HEK293 (cell line): ENCODE measurements around the gene COPG1.

Experiments
- CTCF ChIA-PET: fragments of 350-600 bp; formaldehyde crosslinking; extraction: SDS; loops from one replicate; lab custom pipeline; 2021; ENCODE audit warnings: antibody characterized with exemption; lab: Yijun Ruan, JAX
- POLR2A ChIA-PET: fragments of 300-600 bp; formaldehyde crosslinking; extraction: SDS; loops from one replicate; lab custom pipeline; 2020; ENCODE audit warnings: antibody characterized with exemption, inconsistent platforms; lab: Yijun Ruan, JAX
- H3K27ac ChIP-seq: fragments of 200-500 bp; sonication (Bioruptor generic); 2 replicates; pipeline ENCODE4 v1.5.1; 2014; ENCODE audit warnings: low read depth, low read length, control low read depth, inconsistent platforms; ENCODE audit errors: extremely low read depth
- H3K36me3 ChIP-seq, 2 experiments: fragments of 200-500 bp in 1 of 2; sonication (Bioruptor generic) in 1 of 2; 1 replicate in 1 of 2; 2 replicates in 1 of 2; pipeline ENCODE4 v1.5.1; 2014 to 2017; ENCODE audit warnings: inconsistent platforms in 2 of 2, low read length in 2 of 2; ENCODE audit not compliant: control insufficient read depth in 2 of 2, insufficient read depth in 1 of 2
- H3K4me1 ChIP-seq: fragments of 200-500 bp; sonication (Bioruptor generic); 2 replicates; pipeline ENCODE4 v1.5.1; 2014; ENCODE audit warnings: mild to moderate bottlenecking, low read length, inconsistent platforms; ENCODE audit not compliant: control insufficient read depth, insufficient read depth
- H3K4me3 ChIP-seq: 2 replicates; pipeline ENCODE4 v1.5.1; 2011; ENCODE audit warnings: low read depth, mild to moderate bottlenecking, control low read depth, low read length, moderate library complexity
- H3K9me3 ChIP-seq: fragments of 200-500 bp; sonication (Bioruptor generic); 2 replicates; pipeline ENCODE4 v1.5.1; 2014; ENCODE audit warnings: low read depth, low read length, inconsistent platforms; ENCODE audit not compliant: control insufficient read depth, insufficient read depth
- KLF7 ChIP-seq: fragments of 450-650 bp; formaldehyde crosslinking; IDR thresholded peaks from 2 replicates; pipeline ENCODE4 v1.5.1; 2016; ENCODE audit warnings: missing biosample characterization, missing genetic modification characterization, borderline replicate concordance
- MEIS1 ChIP-seq: sonication (generic); formaldehyde crosslinking; IDR thresholded peaks from 2 replicates; pipeline ENCODE4 v1.8.1; 2022; ENCODE audit warnings: missing genetic modification reagents, mild to moderate bottlenecking, borderline replicate concordance
- SP7 ChIP-seq: fragments of 450-650 bp; formaldehyde crosslinking; IDR thresholded peaks from 2 replicates; pipeline ENCODE4 v1.5.1; 2016; ENCODE audit warnings: missing biosample characterization, missing genetic modification characterization
- YY2 ChIP-seq: fragments of 450-650 bp; formaldehyde crosslinking; IDR thresholded peaks from 2 replicates; pipeline ENCODE4 v1.5.1; 2016; ENCODE audit warnings: missing biosample characterization, missing genetic modification characterization
- ZBTB20 ChIP-seq: fragments of 450-650 bp; formaldehyde crosslinking; IDR thresholded peaks from 2 replicates; pipeline ENCODE4 v1.5.1; 2016; ENCODE audit warnings: missing biosample characterization, missing genetic modification characterization
- ZFP69B ChIP-seq: fragments of 450-650 bp; formaldehyde crosslinking; IDR thresholded peaks from 2 replicates; pipeline ENCODE4 v1.5.1; 2016; ENCODE audit warnings: missing biosample characterization, missing genetic modification characterization
- ZNF302 ChIP-seq: fragments of 450-650 bp; formaldehyde crosslinking; IDR thresholded peaks from 2 replicates; pipeline ENCODE4 v1.5.1; 2016; ENCODE audit warnings: missing biosample characterization, missing genetic modification characterization, low read depth
- ZNF521 ChIP-seq: fragments of 450-650 bp; formaldehyde crosslinking; IDR thresholded peaks from 2 replicates; pipeline ENCODE4 v1.5.1; 2017; ENCODE audit warnings: missing biosample characterization, mild to moderate bottlenecking, missing genetic modification characterization
- ZNF529 ChIP-seq: fragments of 450-650 bp; formaldehyde crosslinking; IDR thresholded peaks from 2 replicates; pipeline ENCODE4 v1.5.1; 2017; ENCODE audit warnings: missing genetic modification characterization, missing biosample characterization; ENCODE audit not compliant: insufficient replicate concordance
- ZNF548 ChIP-seq: fragments of 450-650 bp; formaldehyde crosslinking; IDR thresholded peaks from 2 replicates; pipeline ENCODE4 v1.5.1; 2016; ENCODE audit warnings: missing biosample characterization, missing genetic modification characterization
- ZNF596 ChIP-seq: fragments of 450-650 bp; IDR thresholded peaks from 2 replicates; pipeline ENCODE4 v1.5.0; 2018; ENCODE audit warnings: missing biosample characterization, mild to moderate bottlenecking, missing genetic modification characterization, moderate library complexity
- ZNF623 ChIP-seq: fragments of 450-650 bp; formaldehyde crosslinking; IDR thresholded peaks from 2 replicates; pipeline ENCODE4 v1.5.1; 2016; ENCODE audit warnings: missing biosample characterization, missing genetic modification characterization
- ZNF658 ChIP-seq: fragments of 450-650 bp; formaldehyde crosslinking; IDR thresholded peaks from 2 replicates; pipeline ENCODE4; 2016; ENCODE audit warnings: missing biosample characterization, missing genetic modification characterization
- ZNF677 ChIP-seq: fragments of 450-650 bp; IDR thresholded peaks from 2 replicates; pipeline ENCODE4 v1.5.0; 2018; ENCODE audit warnings: missing biosample characterization, mild to moderate bottlenecking, missing genetic modification characterization, moderate library complexity
- ZNF701 ChIP-seq: fragments of 450-650 bp; formaldehyde crosslinking; IDR thresholded peaks from 2 replicates; pipeline ENCODE4 v1.5.1; 2016; ENCODE audit warnings: missing biosample characterization, missing genetic modification characterization
- ZNF747 ChIP-seq: fragments of 450-650 bp; formaldehyde crosslinking; IDR thresholded peaks from 2 replicates; pipeline ENCODE4 v1.5.1; 2016; ENCODE audit warnings: missing biosample characterization, missing genetic modification characterization
- ZSCAN16 ChIP-seq: fragments of 450-650 bp; formaldehyde crosslinking; IDR thresholded peaks from 2 replicates; pipeline ENCODE4 v1.5.1; 2016; ENCODE audit warnings: missing biosample characterization, missing genetic modification characterization
- ZXDB ChIP-seq: fragments of 450-650 bp; formaldehyde crosslinking; IDR thresholded peaks from 2 replicates; pipeline ENCODE4 v1.5.1; 2016; ENCODE audit warnings: missing biosample characterization, missing genetic modification characterization
- TF ChIP-seq, protein P1 (sequence below): fragments of 450-650 bp; formaldehyde crosslinking; IDR thresholded peaks from 2 replicates; pipeline ENCODE4 v1.5.1; 2016; ENCODE audit warnings: missing biosample characterization, missing genetic modification characterization
- TF ChIP-seq, protein P2 (sequence below): fragments of 450-650 bp; formaldehyde crosslinking; IDR thresholded peaks from 2 replicates; pipeline ENCODE4 v1.5.1; 2016; ENCODE audit warnings: missing biosample characterization, missing genetic modification characterization

Gene COPG1

DNA sequence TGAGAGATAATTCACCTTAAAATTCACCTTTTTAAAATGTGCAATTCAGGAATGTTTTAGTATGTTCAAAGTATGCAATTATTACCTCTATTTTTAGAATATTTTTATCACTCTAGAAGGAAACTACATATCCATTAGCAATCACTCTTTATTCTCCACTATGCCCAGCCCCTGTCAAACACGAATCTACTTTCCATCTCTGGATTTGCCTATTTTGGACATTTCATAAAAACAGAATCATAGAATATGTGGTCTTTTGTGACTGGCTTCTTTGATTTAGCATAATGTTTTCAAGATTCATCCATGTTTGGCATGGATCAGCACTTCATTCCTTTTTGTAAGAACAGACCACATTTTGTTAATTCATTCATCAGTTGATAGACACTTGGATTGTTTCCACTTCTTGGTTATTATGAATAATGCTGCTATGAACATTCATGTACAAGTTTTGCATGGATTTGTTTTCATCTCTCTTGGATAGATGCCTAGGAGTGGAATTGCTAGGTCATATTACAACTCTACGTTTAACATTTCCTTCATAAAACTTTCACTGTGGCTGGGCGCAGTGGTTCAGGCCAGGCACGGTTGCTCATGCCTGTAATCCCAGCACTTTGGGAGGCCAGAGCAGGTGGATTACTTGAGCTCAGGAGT is 42.0 kb downstream of the COPG1 start (continued):
- TF ChIP-seq, protein P1, sequence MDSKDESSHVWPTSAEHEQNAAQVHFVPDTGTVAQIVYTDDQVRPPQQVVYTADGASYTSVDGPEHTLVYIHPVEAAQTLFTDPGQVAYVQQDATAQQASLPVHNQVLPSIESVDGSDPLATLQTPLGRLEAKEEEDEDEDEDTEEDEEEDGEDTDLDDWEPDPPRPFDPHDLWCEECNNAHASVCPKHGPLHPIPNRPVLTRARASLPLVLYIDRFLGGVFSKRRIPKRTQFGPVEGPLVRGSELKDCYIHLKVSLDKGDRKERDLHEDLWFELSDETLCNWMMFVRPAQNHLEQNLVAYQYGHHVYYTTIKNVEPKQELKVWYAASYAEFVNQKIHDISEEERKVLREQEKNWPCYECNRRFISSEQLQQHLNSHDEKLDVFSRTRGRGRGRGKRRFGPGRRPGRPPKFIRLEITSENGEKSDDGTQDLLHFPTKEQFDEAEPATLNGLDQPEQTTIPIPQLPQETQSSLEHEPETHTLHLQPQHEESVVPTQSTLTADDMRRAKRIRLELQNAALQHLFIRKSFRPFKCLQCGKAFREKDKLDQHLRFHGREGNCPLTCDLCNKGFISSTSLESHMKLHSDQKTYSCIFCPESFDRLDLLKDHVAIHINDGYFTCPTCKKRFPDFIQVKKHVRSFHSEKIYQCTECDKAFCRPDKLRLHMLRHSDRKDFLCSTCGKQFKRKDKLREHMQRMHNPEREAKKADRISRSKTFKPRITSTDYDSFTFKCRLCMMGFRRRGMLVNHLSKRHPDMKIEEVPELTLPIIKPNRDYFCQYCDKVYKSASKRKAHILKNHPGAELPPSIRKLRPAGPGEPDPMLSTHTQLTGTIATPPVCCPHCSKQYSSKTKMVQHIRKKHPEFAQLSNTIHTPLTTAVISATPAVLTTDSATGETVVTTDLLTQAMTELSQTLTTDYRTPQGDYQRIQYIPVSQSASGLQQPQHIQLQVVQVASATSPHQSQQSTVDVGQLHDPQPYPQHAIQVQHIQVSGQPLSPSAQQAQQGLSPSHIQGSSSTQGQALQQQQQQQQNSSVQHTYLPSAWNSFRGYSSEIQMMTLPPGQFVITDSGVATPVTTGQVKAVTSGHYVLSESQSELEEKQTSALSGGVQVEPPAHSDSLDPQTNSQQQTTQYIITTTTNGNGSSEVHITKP, result peak; percentile 68
- TF ChIP-seq, all 188 proteins: peak for 1

DNA sequence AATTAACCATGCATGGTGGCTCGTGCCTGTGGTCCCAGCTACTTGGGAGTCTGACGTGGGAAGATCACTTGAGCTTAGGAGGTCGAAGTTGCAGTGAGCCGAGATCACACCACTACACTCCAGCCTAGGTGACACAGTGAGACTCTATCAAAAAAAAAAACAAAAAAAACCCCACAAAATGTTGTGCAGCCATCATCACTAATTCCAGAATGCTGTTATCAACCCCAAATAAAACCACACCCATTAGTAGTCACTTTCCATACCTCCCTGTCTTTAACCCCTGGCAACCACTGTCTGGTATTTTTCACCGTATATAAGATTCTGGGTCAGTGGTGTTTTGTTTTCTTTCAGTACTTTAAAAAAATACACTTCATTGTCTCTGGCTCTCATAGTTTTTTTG is 45.9 kb downstream of the COPG1 start:
- no peaks in the 10 kb centered on the region for H3K4me1 ChIP-seq
- no peak overlapping the region for H3K27ac ChIP-seq
- TF ChIP-seq YY2 (tag by site-specific recombination) (no peak), ZNF529 (tag by site-specific recombination) (no peak), ZNF701 (tag by site-specific recombination) (no peak), ZNF521 (tag by site-specific recombination) (no peak), ZXDB (tag by site-specific recombination) (no peak), ZNF747 (tag by site-specific recombination) (no peak), ZNF658 (tag by site-specific recombination) (no peak), ZNF302 (no peak), ZSCAN16 (no peak), ZNF623 (tag by site-specific recombination) (no peak), MEIS1 (CRISPR knock-in tag) (no peak), ZBTB20 (tag by site-specific recombination) (no peak), KLF7 (no peak), SP7 (no peak), ZNF548 (tag by site-specific recombination) (no peak), ZNF677 (tag by site-specific recombination) (no peak)
- TF ChIP-seq, protein P2, sequence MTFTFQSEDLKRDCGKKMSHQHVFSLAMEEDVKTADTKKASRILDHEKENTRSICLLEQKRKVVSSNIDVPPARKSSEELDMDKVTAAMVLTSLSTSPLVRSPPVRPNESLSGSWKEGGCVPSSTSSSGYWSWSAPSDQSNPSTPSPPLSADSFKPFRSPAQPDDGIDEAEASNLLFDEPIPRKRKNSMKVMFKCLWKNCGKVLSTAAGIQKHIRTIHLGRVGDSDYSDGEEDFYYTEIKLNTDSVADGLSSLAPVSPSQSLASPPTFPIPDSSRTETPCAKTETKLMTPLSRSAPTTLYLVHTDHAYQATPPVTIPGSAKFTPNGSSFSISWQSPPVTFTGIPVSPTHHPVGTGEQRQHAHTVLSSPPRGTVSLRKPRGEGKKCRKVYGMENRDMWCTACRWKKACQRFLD (tag by site-specific recombination), result no peak
- POLR2A ChIA-PET, result interaction anchor here (0.7 kb wide), 2 partner anchors 10 to 133 kb away, joined by 3 read pairs; no protein-coding TSS in a partner anchor
- H3K9me3 ChIP-seq, result no peaks in the 10 kb centered on the region
- CTCF ChIA-PET, result interaction anchor here (1.5 kb wide), 1 partner anchor 48 kb away, joined by 5 read pairs; no protein-coding TSS in a partner anchor
- peaks cover 20 to 78% of the 10 kb centered on the region in 2 experiments; a peak in 2 of 3 replicates for H3K36me3 ChIP-seq
- no peak overlapping the region for H3K4me3 ChIP-seq

DNA sequence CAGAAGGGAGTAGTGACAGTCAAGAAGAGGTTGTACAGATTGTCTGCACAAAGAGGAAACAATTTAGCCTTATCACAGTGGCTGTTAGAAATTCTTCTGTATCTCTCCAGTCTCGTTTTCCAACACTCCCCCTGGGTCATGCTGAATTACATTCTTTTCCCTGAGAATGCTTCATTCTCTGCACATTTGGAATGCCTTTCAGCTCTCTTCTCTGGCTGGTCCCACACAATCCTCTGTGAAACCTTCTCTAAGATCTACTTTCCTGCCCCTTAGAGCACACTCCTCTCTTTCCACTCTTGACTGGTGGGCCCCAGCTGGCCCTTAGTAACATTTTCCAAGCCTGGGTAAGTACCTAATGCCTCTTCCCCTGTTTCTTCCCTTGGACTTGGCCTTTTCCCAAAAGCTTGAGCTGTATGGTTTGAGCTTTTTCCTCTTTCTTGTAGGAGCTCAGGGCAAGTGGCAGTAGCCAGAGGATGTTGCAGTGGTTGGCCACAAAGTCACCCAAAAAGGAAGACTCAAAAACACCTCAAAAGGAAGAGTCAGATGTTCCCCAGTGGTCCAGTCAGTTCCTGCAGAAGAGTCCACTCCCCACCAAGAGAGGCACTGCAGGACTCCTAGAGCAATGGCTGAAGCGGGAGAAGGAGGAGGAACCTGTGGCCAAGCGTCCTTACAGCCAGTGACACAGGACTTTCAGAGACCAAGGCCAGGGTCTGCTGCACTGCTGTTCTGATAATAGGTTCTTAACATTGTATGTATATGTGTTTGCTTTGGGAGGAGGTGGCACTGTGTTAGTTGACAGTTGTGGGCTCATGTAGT is 54.9 kb downstream of the COPG1 start:
- Histone ChIP-seq H3K4me1 (no peaks in the 10 kb centered on the region), H3K4me3 (no peak overlapping the region), H3K9me3 (no peaks in the 10 kb centered on the region), H3K36me3 (peaks cover 8 to 70% of the 10 kb centered on the region in 2 experiments; a peak in 2 of 3 replicates), H3K27ac (no peak overlapping the region)
- TF ChIP-seq ZNF596 (tag by site-specific recombination) (no peak), ZFP69B (tag by site-specific recombination) (0 out of 2 replicates have a peak, but pooled peaks have one; percentile 30)
- CTCF ChIA-PET, result no interaction called here
- POLR2A ChIA-PET, result no interaction called here
